ENCODE data around the gene KSR1. TPM values are rescaled to one million over a fixed set of nuclear protein-coding genes. Genes with fewer than 3 reads are reported as not detected.

The KSR1 gene
- total and polyA plus RNA-seq, 2 donors = 22.7 to 27.3 TPM

GRCh38 chr17:27595208-27595607 is 139.0 kb downstream of the KSR1 start:
- no peaks in the 10 kb centered on the region for H3K4me1 ChIP-seq (ENCODE audit: insufficient read depth)
- no peak overlapping the region for H3K27ac ChIP-seq (ENCODE audit: low read depth)
- H3K36me3 ChIP-seq (ENCODE audit: insufficient read depth) = peaks cover 1% of the 10 kb centered on the region
- no peak for DNase-seq (ENCODE audit: extremely low spot score)
- WGBS = 98% methylated on average over 2 of the region's 2 CpGs
- no peak overlapping the region for H3K4me3 ChIP-seq (ENCODE audit: low read depth, low read length)

GRCh38 chr17:27596096-27596495 is 139.8 kb downstream of the KSR1 start:
- Histone ChIP-seq H3K36me3 (ENCODE audit: insufficient read depth) (peaks cover 1% of the 10 kb centered on the region), H3K27ac (ENCODE audit: low read depth) (no peak overlapping the region), H3K4me3 (ENCODE audit: low read depth, low read length) (no peak overlapping the region), H3K4me1 (ENCODE audit: insufficient read depth) (no peaks in the 10 kb centered on the region)
- 44% methylated on average over 4 of the region's 4 CpGs for WGBS
- no peak for DNase-seq (ENCODE audit: extremely low spot score)

- H3K27ac ChIP-seq (ENCODE audit: low read depth) = no peak overlapping the region
- WGBS = 63% methylated on average over 9 of the region's 9 CpGs
- H3K4me1 ChIP-seq (ENCODE audit: insufficient read depth) = no peaks in the 10 kb centered on the region
- peaks cover 1% of the 10 kb centered on the region for H3K36me3 ChIP-seq (ENCODE audit: insufficient read depth)
- H3K4me3 ChIP-seq (ENCODE audit: low read depth, low read length) = no peak overlapping the region
- no peak for DNase-seq (ENCODE audit: extremely low spot score)
These were observed 140.4 kb downstream of the KSR1 start for GRCh38 chr17:27596566-27597187.

GRCh38 chr17:27597188-27597580 is 140.9 kb downstream of the KSR1 start:
- H3K36me3 ChIP-seq (ENCODE audit: insufficient read depth) = peaks cover 1% of the 10 kb centered on the region
- 86% methylated on average over 10 of the region's 10 CpGs for WGBS
- no peak overlapping the region for H3K27ac ChIP-seq (ENCODE audit: low read depth)
- H3K4me3 ChIP-seq (ENCODE audit: low read depth, low read length) = no peak overlapping the region
- H3K4me1 ChIP-seq (ENCODE audit: insufficient read depth) = no peaks in the 10 kb centered on the region
- no peak for DNase-seq (ENCODE audit: extremely low spot score)

- 95% methylated on average over 5 of the region's 5 CpGs for WGBS
- DNase-seq (ENCODE audit: extremely low spot score) = no peak
- H3K27ac ChIP-seq (ENCODE audit: low read depth) = no peak overlapping the region
- H3K36me3 ChIP-seq (ENCODE audit: insufficient read depth) = no peaks in the 10 kb centered on the region
- no peaks in the 10 kb centered on the region for H3K4me1 ChIP-seq (ENCODE audit: insufficient read depth)
- no peak overlapping the region for H3K4me3 ChIP-seq (ENCODE audit: low read depth, low read length)
These were observed 141.6 kb downstream of the KSR1 start for GRCh38 chr17:27597783-27598320.

GRCh38 chr17:27598337-27599050 is 142.2 kb downstream of the KSR1 start:
- no peaks in the 10 kb centered on the region for H3K4me1 ChIP-seq (ENCODE audit: insufficient read depth)
- no peak overlapping the region for H3K4me3 ChIP-seq (ENCODE audit: low read depth, low read length)
- 86% methylated on average over 17 of the region's 17 CpGs for WGBS
- no peaks in the 10 kb centered on the region for H3K36me3 ChIP-seq (ENCODE audit: insufficient read depth)
- H3K27ac ChIP-seq (ENCODE audit: low read depth) = no peak overlapping the region
- no peak for DNase-seq (ENCODE audit: extremely low spot score)

- 93% methylated on average over 8 of the region's 8 CpGs for WGBS
- Histone ChIP-seq H3K36me3 (ENCODE audit: insufficient read depth) (peaks cover 2% of the 10 kb centered on the region), H3K4me3 (ENCODE audit: low read depth, low read length) (no peak overlapping the region)
These were observed 144.2 kb downstream of the KSR1 start for GRCh38 chr17:27600471-27600870.

GRCh38 chr17:27601069-27601974 is 145.1 kb downstream of the KSR1 start:
- WGBS = 64% methylated on average over 11 of the region's 11 CpGs
- DNase-seq (ENCODE audit: extremely low spot score) = peak; percentile 66
- no peak overlapping the region for H3K4me3 ChIP-seq (ENCODE audit: low read depth, low read length)
- no peak overlapping the region for H3K27ac ChIP-seq (ENCODE audit: low read depth)
- no peaks in the 10 kb centered on the region for H3K4me1 ChIP-seq (ENCODE audit: insufficient read depth)
- H3K36me3 ChIP-seq (ENCODE audit: insufficient read depth) = peaks cover 2% of the 10 kb centered on the region

More at GRCh38 chr17:27600471-27600870, 144.2 kb downstream of the KSR1 start:
- Histone ChIP-seq H3K27ac (ENCODE audit: low read depth) (no peak overlapping the region), H3K4me1 (ENCODE audit: insufficient read depth) (no peaks in the 10 kb centered on the region)
- no peak for DNase-seq (ENCODE audit: extremely low spot score)

- Histone ChIP-seq H3K4me1 (ENCODE audit: insufficient read depth) (no peaks in the 10 kb centered on the region), H3K36me3 (ENCODE audit: insufficient read depth) (peaks cover 2% of the 10 kb centered on the region), H3K4me3 (ENCODE audit: low read depth, low read length) (no peak overlapping the region), H3K27ac (ENCODE audit: low read depth) (no peak overlapping the region)
- DNase-seq (ENCODE audit: extremely low spot score) = no peak
- WGBS = 89% methylated on average over 2 of the region's 2 CpGs
These were observed 145.7 kb downstream of the KSR1 start for GRCh38 chr17:27601975-27602302.

GRCh38 chr17:27602721-27603420 is 146.6 kb downstream of the KSR1 start:
- DNase-seq (ENCODE audit: extremely low spot score) = no peak
- H3K36me3 ChIP-seq (ENCODE audit: insufficient read depth) = peaks cover 2% of the 10 kb centered on the region
- WGBS = 52% methylated on average over 15 of the region's 15 CpGs

GRCh38 chr17:27603421-27603770 is 147.1 kb downstream of the KSR1 start:
- H3K27ac ChIP-seq (ENCODE audit: low read depth) = no peak overlapping the region
- WGBS = 92% methylated on average over 2 of the region's 2 CpGs

More at GRCh38 chr17:27602721-27603420, 146.6 kb downstream of the KSR1 start:
- Histone ChIP-seq H3K27ac (ENCODE audit: low read depth) (no peak overlapping the region), H3K4me1 (ENCODE audit: insufficient read depth) (no peaks in the 10 kb centered on the region), H3K4me3 (ENCODE audit: low read depth, low read length) (no peak overlapping the region)

GRCh38 chr17:27603880-27604794 is 147.9 kb downstream of the KSR1 start:
- H3K4me1 ChIP-seq (ENCODE audit: insufficient read depth) = no peaks in the 10 kb centered on the region
- no peak for DNase-seq (ENCODE audit: extremely low spot score)
- H3K36me3 ChIP-seq (ENCODE audit: insufficient read depth) = peaks cover 2% of the 10 kb centered on the region
- no peak overlapping the region for H3K4me3 ChIP-seq (ENCODE audit: low read depth, low read length)
- WGBS = 94% methylated on average over 22 of the region's 22 CpGs
- H3K27ac ChIP-seq (ENCODE audit: low read depth) = no peak overlapping the region

More at GRCh38 chr17:27603421-27603770, 147.1 kb downstream of the KSR1 start:
- no peak for DNase-seq (ENCODE audit: extremely low spot score)
- H3K4me3 ChIP-seq (ENCODE audit: low read depth, low read length) = no peak overlapping the region
- no peaks in the 10 kb centered on the region for H3K4me1 ChIP-seq (ENCODE audit: insufficient read depth)
- peaks cover 2% of the 10 kb centered on the region for H3K36me3 ChIP-seq (ENCODE audit: insufficient read depth)
